GM10266 (cell line): ENCODE measurements around the gene SLF2.

ENCODE experiments used
- DNase-seq: peaks from one replicate; pipeline ENCODE4 v3.0.0; 2012; ENCODE audit errors: extremely low spot score
- CTCF ChIP-seq: IDR thresholded peaks from 2 replicates; pipeline ENCODE4 v1.5.1; 2012; ENCODE audit warnings: mild to moderate bottlenecking, low read depth; ENCODE audit not compliant: control insufficient read depth, insufficient read depth; ENCODE audit errors: missing control alignments

SLF2 gene

GRCh38 chr10:100873827-100874326, 38.9 kb upstream of the SLF2 start:
- no peak for TF ChIP-seq CTCF
- no peak for DNase-seq

- no peak for TF ChIP-seq CTCF
- DNase-seq, result no peak
These were observed 37.9 kb upstream of the SLF2 start for GRCh38 chr10:100874702-100875483.

- DNase-seq, result no peak
- TF ChIP-seq CTCF, result no peak
These were observed 37.1 kb upstream of the SLF2 start for GRCh38 chr10:100875484-100876166.

GRCh38 chr10:100876585-100877460, 35.9 kb upstream of the SLF2 start:
- no peak for TF ChIP-seq CTCF
- DNase-seq, result no peak

GRCh38 chr10:100877461-100877850, 35.3 kb upstream of the SLF2 start:
- no peak for DNase-seq
- TF ChIP-seq CTCF, result no peak

- TF ChIP-seq CTCF, result peak; percentile 59
- DNase-seq, result peak; percentile 55
These were observed 34.4 kb upstream of the SLF2 start for GRCh38 chr10:100878291-100878910.
